DOHH2 (cell line): ENCODE results near the gene GAMT.

Experiments used
- EZH2phosphoT487 ChIP-seq: fragments of 200-600 bp; sonication (generic); IDR thresholded peaks from 2 replicates; pipeline ENCODE4 v1.6.1; 2017; ENCODE audit warnings: borderline replicate concordance, mild to moderate bottlenecking, antibody characterized with exemption, low read length, moderate library complexity, mixed read lengths
- TF ChIP-seq, protein P1 (sequence below): fragments of 200-600 bp; sonication (generic); IDR thresholded peaks from one replicate; pipeline ENCODE4 v1.5.1; 2014; ENCODE audit warnings: antibody characterized with exemption, mild to moderate bottlenecking, low read depth, low read length; ENCODE audit not compliant: poor library complexity, severe bottlenecking

GRCh38 chr19:1432507-1432887, 31.2 kb upstream of the GAMT start:
- TF ChIP-seq, protein P1, sequence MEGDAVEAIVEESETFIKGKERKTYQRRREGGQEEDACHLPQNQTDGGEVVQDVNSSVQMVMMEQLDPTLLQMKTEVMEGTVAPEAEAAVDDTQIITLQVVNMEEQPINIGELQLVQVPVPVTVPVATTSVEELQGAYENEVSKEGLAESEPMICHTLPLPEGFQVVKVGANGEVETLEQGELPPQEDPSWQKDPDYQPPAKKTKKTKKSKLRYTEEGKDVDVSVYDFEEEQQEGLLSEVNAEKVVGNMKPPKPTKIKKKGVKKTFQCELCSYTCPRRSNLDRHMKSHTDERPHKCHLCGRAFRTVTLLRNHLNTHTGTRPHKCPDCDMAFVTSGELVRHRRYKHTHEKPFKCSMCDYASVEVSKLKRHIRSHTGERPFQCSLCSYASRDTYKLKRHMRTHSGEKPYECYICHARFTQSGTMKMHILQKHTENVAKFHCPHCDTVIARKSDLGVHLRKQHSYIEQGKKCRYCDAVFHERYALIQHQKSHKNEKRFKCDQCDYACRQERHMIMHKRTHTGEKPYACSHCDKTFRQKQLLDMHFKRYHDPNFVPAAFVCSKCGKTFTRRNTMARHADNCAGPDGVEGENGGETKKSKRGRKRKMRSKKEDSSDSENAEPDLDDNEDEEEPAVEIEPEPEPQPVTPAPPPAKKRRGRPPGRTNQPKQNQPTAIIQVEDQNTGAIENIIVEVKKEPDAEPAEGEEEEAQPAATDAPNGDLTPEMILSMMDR = no peak
- TF ChIP-seq EZH2phosphoT487 = no peak
